ENCODE results near the gene RPL12. TPM values are rescaled to one million over a fixed set of nuclear protein-coding genes. Genes with fewer than 3 reads are reported as not detected.

RPL12 gene
- total RNA-seq, 1 experiment from 2014 or later: 1,648 TPM

DNA sequence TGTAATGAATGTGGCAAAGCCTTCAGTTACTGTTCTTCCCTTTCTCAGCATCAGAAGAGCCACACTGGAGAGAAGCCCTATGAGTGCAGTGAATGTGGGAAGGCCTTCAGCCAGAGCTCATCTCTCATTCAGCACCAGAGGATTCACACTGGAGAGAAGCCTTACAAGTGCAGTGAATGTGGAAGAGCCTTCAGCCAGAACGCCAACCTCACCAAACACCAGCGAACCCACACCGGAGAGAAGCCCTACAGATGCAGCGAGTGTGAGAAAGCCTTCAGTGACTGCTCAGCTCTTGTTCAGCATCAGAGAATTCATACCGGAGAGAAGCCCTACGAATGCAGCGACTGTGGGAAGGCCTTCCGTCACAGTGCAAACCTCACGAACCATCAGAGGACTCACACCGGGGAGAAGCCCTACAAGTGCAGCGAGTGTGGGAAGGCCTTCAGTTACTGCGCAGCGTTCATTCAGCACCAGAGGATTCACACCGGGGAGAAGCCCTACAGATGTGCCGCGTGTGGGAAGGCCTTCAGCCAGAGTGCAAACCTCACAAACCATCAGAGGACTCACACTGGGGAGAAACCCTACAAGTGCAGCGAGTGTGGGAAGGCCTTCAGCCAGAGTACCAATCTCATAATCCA lies 6.8 kb downstream of the RPL12 start:
- no peak for TF ChIP-seq EZH2 (IDR thresholded peaks at IDR 0.05; ENCODE audit: low read depth)
- TF ChIP-seq CTCF (conservative IDR thresholded peaks at IDR 0.05): no peak
- DNase-seq: no peak
- POLR2A ChIA-PET (ENCODE audit: unreplicated experiment): interaction anchor here (0.6 to 0.8 kb wide), 5 partner anchors 20 to 220 kb away, joined by 4 to 18 read pairs (median 14); no protein-coding TSS in a partner anchor
- Histone ChIP-seq H3K4me1 (replicated peaks; ENCODE audit: insufficient read depth) (0 out of 2 replicates have a peak, but pooled peaks cover 12% of the 10 kb centered on the region), H2AFZ (no peak overlapping the region), H3K27ac (no peak overlapping the region), H3K79me2 (ENCODE audit: low read depth) (peaks cover 21% of the 10 kb centered on the region), H3K27me3 (ENCODE audit: insufficient read depth, low read depth) (no peaks in the 10 kb centered on the region), H3K36me3 (ENCODE audit: low read depth) (peaks cover 43% of the 10 kb centered on the region), H3K9me3 (ENCODE audit: insufficient read depth, low read depth) (peaks cover 5% of the 10 kb centered on the region; the same call in 1 of the 2 replicates), H3F3A (ENCODE audit: insufficient read depth, low read depth) (peaks cover 62% of the 10 kb centered on the region), H3K4me2 (no peak overlapping the region), H3K9me2 (ENCODE audit: insufficient read depth) (no peaks in the 10 kb centered on the region), H3K4me3 (no peak overlapping the region), H4K20me1 (ENCODE audit: insufficient read depth) (peaks cover 37% of the 10 kb centered on the region)
- no TSS peak for BruUV-seq (replicated peaks)
- CTCF ChIA-PET: interaction anchor here (0.7 to 0.9 kb wide), 2 partner anchors 159 to 291 kb away, joined by 3 to 6 read pairs; partner anchors contain the start of gene TOR2A
- intact Hi-C loops (cut with micrococcal nuclease; ENCODE audit: unreplicated experiment): no loop called here

DNA sequence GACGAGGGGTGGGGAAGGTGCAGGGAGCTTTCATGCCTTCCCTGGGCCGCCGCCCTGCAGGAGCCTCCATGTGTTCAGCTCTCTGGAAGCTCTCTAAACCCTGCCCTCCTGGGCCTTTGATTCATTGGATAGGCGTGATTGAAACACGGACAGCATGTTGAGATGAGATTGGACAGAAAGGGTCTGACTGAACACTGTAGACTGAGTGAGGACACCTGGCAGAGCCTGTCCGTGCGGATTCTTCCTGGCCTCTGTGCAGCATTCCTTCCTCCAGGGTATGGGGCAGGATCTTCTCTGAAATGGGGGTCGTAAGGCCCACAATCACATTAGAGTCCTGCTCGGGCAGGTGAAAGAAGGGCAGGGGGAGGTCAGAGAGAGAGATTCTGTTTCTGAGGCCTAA lies 12.8 kb downstream of the RPL12 start:
- H3K27me3 ChIP-seq (ENCODE audit: insufficient read depth, low read depth): no peaks in the 10 kb centered on the region
- DNase-seq: no peak
- intact Hi-C loops (cut with micrococcal nuclease; ENCODE audit: unreplicated experiment): no loop called here
- peaks cover 6% of the 10 kb centered on the region; the same call in 1 of the 2 replicates for H3F3A ChIP-seq (ENCODE audit: insufficient read depth, low read depth)
- no peaks in the 10 kb centered on the region; the same call in 1 of the 2 replicates for H3K9me3 ChIP-seq (ENCODE audit: insufficient read depth, low read depth)
- no peak overlapping the region for H2AFZ ChIP-seq
- H3K36me3 ChIP-seq (ENCODE audit: low read depth): peaks cover 30% of the 10 kb centered on the region
- H3K4me1 ChIP-seq (replicated peaks; ENCODE audit: insufficient read depth): no peaks in the 10 kb centered on the region
- CTCF ChIA-PET: no interaction called here
- no peaks in the 10 kb centered on the region for H3K79me2 ChIP-seq (ENCODE audit: low read depth)
- no peak overlapping the region for H3K4me2 ChIP-seq
- H3K4me3 ChIP-seq: no peak overlapping the region
- POLR2A ChIA-PET (ENCODE audit: unreplicated experiment): interaction anchor here (0.6 kb wide), 1 partner anchor 193 kb away, joined by 3 read pairs; no protein-coding TSS in a partner anchor
- no TSS peak for BruUV-seq (replicated peaks)
- H3K9me2 ChIP-seq (ENCODE audit: insufficient read depth): no peaks in the 10 kb centered on the region
- no peak for TF ChIP-seq CTCF (conservative IDR thresholded peaks at IDR 0.05)
- no peak for TF ChIP-seq EZH2 (IDR thresholded peaks at IDR 0.05; ENCODE audit: low read depth)
- H4K20me1 ChIP-seq (ENCODE audit: insufficient read depth): no peaks in the 10 kb centered on the region; the same call in 1 of the 2 replicates
- H3K27ac ChIP-seq: no peak overlapping the region

DNA sequence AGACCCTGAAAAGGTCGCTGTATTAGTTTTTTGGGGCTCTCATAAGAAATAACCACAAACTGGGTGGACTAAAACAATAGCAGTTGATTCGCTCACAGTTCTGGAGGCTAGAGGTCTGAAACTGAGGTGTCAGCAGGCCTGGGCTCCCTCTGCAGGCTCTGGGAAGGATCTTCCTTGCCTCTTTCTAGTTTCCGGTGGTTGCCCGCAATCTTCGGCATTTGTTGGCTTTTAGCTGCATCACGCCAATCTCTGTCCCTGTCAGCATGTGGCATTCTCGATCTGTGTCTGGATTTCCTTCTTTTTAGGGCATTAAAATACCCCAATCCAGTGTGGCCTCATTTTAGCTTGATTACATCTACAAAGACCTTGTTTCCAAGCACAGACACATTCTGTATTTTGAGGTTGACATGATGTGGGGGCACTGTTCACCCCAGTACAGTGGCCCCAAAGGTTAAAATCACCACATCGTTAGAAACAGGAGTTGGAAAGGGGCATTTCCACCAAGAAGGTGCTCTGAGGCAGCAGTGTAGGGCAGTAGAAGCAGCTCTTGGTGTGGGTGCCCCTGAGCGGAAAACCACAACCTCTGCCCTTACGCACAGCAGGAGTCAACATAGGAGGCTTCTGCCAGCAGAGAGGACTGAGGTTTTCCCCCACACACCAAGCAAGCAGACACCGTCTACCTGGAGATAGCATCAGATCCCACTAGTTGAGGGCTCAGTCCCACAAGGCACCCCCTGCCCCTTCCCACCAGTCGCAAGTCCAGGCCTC lies 13.5 kb downstream of the RPL12 start:
- Histone ChIP-seq H3K4me3 (no peak overlapping the region), H3K27me3 (ENCODE audit: insufficient read depth, low read depth) (no peaks in the 10 kb centered on the region), H3K4me2 (no peak overlapping the region), H3K79me2 (ENCODE audit: low read depth) (no peaks in the 10 kb centered on the region), H3K9me3 (ENCODE audit: insufficient read depth, low read depth) (no peaks in the 10 kb centered on the region; the same call in 1 of the 2 replicates), H3F3A (ENCODE audit: insufficient read depth, low read depth) (peaks cover 6% of the 10 kb centered on the region; the same call in 1 of the 2 replicates), H3K4me1 (replicated peaks; ENCODE audit: insufficient read depth) (no peaks in the 10 kb centered on the region), H3K27ac (no peak overlapping the region), H2AFZ (no peak overlapping the region), H4K20me1 (ENCODE audit: insufficient read depth) (no peaks in the 10 kb centered on the region; the same call in 1 of the 2 replicates), H3K36me3 (ENCODE audit: low read depth) (peaks cover 34% of the 10 kb centered on the region), H3K9me2 (ENCODE audit: insufficient read depth) (no peaks in the 10 kb centered on the region)
- POLR2A ChIA-PET (ENCODE audit: unreplicated experiment): interaction anchor here (0.6 kb wide), 1 partner anchor 15 kb away, joined by 3 read pairs; no protein-coding TSS in a partner anchor
- TF ChIP-seq CTCF (conservative IDR thresholded peaks at IDR 0.05) (no peak), EZH2 (IDR thresholded peaks at IDR 0.05; ENCODE audit: low read depth) (no peak)
- intact Hi-C loops (cut with micrococcal nuclease; ENCODE audit: unreplicated experiment): no loop called here
- DNase-seq: no peak
- BruUV-seq (replicated peaks): no TSS peak
- CTCF ChIA-PET: no interaction called here
